ENCODE data around the gene EXTL2. TPM values are rescaled to one million over a fixed set of nuclear protein-coding genes. Genes with fewer than 3 reads are reported as not detected.
A peak's percentile ranks its signal among the peaks of the same experiment; 100 is the strongest.

The EXTL2 gene
- total and polyA plus RNA-seq, 9 of the 15 experiments (the other 6 are each of a cell fraction or from before 2014, with no cell fraction given) = 8.5 to 40.7 (median 26.0) TPM

- in situ Hi-C loops (cut with MboI) (no loop called here), intact Hi-C loops (cut with micrococcal nuclease) (loop anchor here (2.0 kb wide), 1 partner anchor 32 kb away; no protein-coding TSS in a partner anchor)
- 46% methylated on average over 6 of the region's 6 CpGs for WGBS (ENCODE audit: insufficient coverage, low coverage, missing lambda C conversion rate)
- ATAC-seq = peak; percentile 88
- CTCF ChIA-PET (ENCODE audit: low intra/inter-chr PET ratio) = interaction anchor here (1.8 kb wide), 1 partner anchor 33 kb away, joined by 7 read pairs; no protein-coding TSS in a partner anchor
- no peaks in the 10 kb centered on the region for H3K9me3 ChIP-seq (replicated peaks; ENCODE audit: control insufficient read depth, insufficient read depth, low read depth, low read length)
- H3K9ac ChIP-seq (ENCODE audit: insufficient read depth in 1 of 2, low read depth in 2 of 2, low read length in 2 of 2) = no peak overlapping the region
- no peak overlapping the region for H3K4me2 ChIP-seq (ENCODE audit: insufficient read depth, low read length)
- no peaks in the 10 kb centered on the region for H4K20me1 ChIP-seq (replicated peaks; ENCODE audit: control insufficient read depth, insufficient read depth, low read length)
- no peaks in the 10 kb centered on the region for H3K36me3 ChIP-seq (ENCODE audit: control insufficient read depth, insufficient read depth, low read length)
- POLR2A ChIA-PET = no interaction called here
- no peaks in the 10 kb centered on the region for H3K79me2 ChIP-seq (ENCODE audit: control insufficient read depth, insufficient read depth, low read length)
- no peaks in the 10 kb centered on the region for H3K27me3 ChIP-seq (ENCODE audit: control insufficient read depth in 2 of 2, insufficient read depth in 2 of 2, low read length in 2 of 2)
- H2AFZ ChIP-seq (ENCODE audit: low read depth, low read length) = peak overlapping the region; percentile 8; the same call in 1 of the 2 replicates
- peak; percentile 20 to 43 (median 31) for DNase-seq (ENCODE audit: extremely low read depth in 1 of 4, low spot score in 3 of 4)
- no peak overlapping the region for H3K27ac ChIP-seq (ENCODE audit: extremely low read depth, low read depth, low read length)
- H3K4me1 ChIP-seq (replicated peaks in 1 of 2; ENCODE audit: control insufficient read depth in 2 of 2, insufficient read depth in 2 of 2, low read length in 2 of 2) = no peaks in the 10 kb centered on the region
- no TSS peak for BruUV-seq (replicated peaks)
- no peak overlapping the region for H3K4me3 ChIP-seq
- peak; percentile 86 for FAIRE-seq
- no peaks in the 10 kb centered on the region for H3K9me1 ChIP-seq (ENCODE audit: control insufficient read depth, insufficient read depth, low read length)
- TF ChIP-seq PRDM10 (IDR thresholded peaks at IDR 0.05; ENCODE audit: partially characterized antibody) = peak; percentile 48
- no peak for TF ChIP-seq E2F5 (CRISPR knock-in tag; IDR thresholded peaks at IDR 0.05)
- TF ChIP-seq PHB (CRISPR knock-in tag; IDR thresholded peaks at IDR 0.05) = no peak
- TF ChIP-seq RFX1 (IDR thresholded peaks at IDR 0.05) = no peak
- no peak for TF ChIP-seq ZNF324 (CRISPR knock-in tag; IDR thresholded peaks at IDR 0.05)
- no peak for TF ChIP-seq TAF9B (IDR thresholded peaks at IDR 0.05; ENCODE audit: partially characterized antibody)
Measured at GRCh38 chr1:100834777-100835660, 59.6 kb downstream of the EXTL2 start.
